ENCODE data around the gene SOD2. TPM values are rescaled to one million over a fixed set of nuclear protein-coding genes. Genes with fewer than 3 reads are reported as not detected.
"Not testable (repeated sequence)": the region's sequence is repeated elsewhere in the genome, so short reads cannot be mapped to it uniquely, and the experiment has no call there.

The SOD2 gene
- total and polyA plus RNA-seq, 11 donors, result 263 to 1,000 (median 737) TPM

DNA sequence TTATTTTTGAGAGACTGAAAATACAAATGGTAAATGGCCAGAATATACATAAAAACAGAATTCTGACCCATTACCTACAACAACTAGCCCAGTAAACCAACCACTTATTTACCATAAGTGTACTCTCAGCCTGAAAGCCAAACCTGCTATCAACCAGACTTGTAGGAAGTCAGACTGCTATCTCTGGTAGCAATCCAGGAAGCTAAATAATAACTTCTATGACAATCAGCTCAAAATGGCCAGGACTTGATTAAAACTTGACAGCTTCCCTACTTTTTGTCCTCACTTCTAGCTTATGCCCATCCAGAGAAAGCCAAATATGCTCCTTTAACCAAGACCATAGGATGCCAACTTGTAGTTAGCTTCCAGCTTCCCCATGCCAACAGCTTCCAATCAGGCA lies 29.6 kb upstream of the SOD2 start:
- Histone ChIP-seq H3K9me3 (no peaks in the 10 kb centered on the region), H3K27ac (no peak overlapping the region), H3K4me3 (no peak overlapping the region), H3K4me1 (peaks cover 0 to 22% (median 10%) of the 10 kb centered on the region in 12 donors), H3K36me3 (peaks cover 0 to 8% (median 0%) of the 10 kb centered on the region in 9 donors), H3K27me3 (no peaks in the 10 kb centered on the region)
- no peak for DNase-seq
- TF ChIP-seq CTCF (IDR thresholded peaks at IDR 0.05), result no peak
- TF ChIP-seq POLR2A (IDR thresholded peaks at IDR 0.05), result no peak
- intact Hi-C loops (cut with DNase I), result no loop called here
- ATAC-seq, result no peak

DNA sequence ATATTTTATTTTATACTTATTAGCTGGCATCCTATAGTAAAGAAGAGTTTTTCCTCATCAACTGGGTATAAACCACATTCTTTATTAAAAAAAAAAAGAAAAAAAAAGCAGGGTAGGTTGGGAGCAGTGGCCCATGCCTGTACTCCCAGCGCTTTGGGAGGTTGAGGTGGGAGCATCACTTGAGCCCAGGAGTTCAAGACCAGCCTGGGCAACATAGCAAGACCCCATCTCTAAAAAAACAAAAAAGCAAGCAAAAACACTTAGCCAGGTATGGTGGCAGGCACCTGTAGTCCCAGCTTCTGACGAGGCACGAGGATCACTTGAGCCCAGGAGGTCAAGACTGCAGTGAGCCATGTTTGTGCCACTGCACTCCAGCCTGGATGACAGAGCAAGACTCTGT lies 28.9 kb upstream of the SOD2 start:
- intact Hi-C loops (cut with DNase I); ATAC-seq; DNase-seq; H3K27ac ChIP-seq; H3K27me3 ChIP-seq; H3K9me3 ChIP-seq; H3K36me3 ChIP-seq; H3K4me3 ChIP-seq: not testable (repeated sequence)
- 94 to 99% (median 96%) methylated on average over 3 of the region's 3 CpGs for WGBS, 4 donors
- H3K4me1 ChIP-seq, result peaks cover 0 to 29% (median 13%) of the 10 kb centered on the region in 12 donors

DNA sequence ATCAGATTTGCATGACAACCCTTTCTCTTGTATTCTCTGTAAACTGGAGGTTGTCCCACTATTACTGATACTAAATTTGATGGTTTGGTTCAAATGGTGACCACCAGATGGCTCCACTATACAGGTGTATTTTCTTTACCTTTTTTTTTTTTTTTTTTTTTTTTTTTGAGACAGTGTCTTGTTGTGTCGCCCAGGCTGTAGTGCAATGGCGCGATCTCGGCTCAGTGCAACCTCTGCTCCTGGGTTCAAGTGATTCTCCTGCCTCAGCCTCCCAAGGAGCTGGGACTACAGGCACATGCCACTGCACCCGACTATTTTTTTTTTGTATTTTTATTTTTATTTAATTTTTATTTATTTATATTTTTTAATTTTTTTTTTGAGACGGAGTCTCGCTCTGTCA lies 27.7 kb upstream of the SOD2 start:
- ATAC-seq (no peak), DNase-seq (no peak)
- intact Hi-C loops (cut with DNase I), result no loop called here
- 69 to 79% (median 72%) methylated on average over 7 of the region's 7 CpGs for WGBS, 4 donors
- Histone ChIP-seq H3K36me3 (peaks cover 0 to 8% (median 0%) of the 10 kb centered on the region in 9 donors), H3K9me3 (no peaks in the 10 kb centered on the region), H3K27me3 (no peaks in the 10 kb centered on the region), H3K4me3 (no peak overlapping the region), H3K4me1 (peaks cover 4 to 34% (median 19%) of the 10 kb centered on the region in 12 donors), H3K27ac (no peak overlapping the region)
- TF ChIP-seq CTCF (IDR thresholded peaks at IDR 0.05) (peak; percentile 22 to 55 (median 32)), POLR2A (IDR thresholded peaks at IDR 0.05) (no peak)

GRCh38 chr6:159719287-159719686 lies 26.2 kb upstream of the SOD2 start:
- WGBS, 4 donors, result 93 to 97% (median 97%) methylated on average over 7 of the region's 7 CpGs
- peaks cover 0 to 8% (median 0%) of the 10 kb centered on the region in 9 donors for H3K36me3 ChIP-seq
- H3K27ac ChIP-seq, result no peak overlapping the region
- no peak for TF ChIP-seq CTCF (IDR thresholded peaks at IDR 0.05)
- no peak for TF ChIP-seq POLR2A (IDR thresholded peaks at IDR 0.05)
- H3K4me3 ChIP-seq, result no peak overlapping the region
- no peaks in the 10 kb centered on the region for H3K9me3 ChIP-seq
- no peaks in the 10 kb centered on the region for H3K27me3 ChIP-seq
- intact Hi-C loops (cut with DNase I), result no loop called here
- peaks cover 4 to 39% (median 22%) of the 10 kb centered on the region in 12 donors for H3K4me1 ChIP-seq
- no peak for ATAC-seq
- no peak for DNase-seq

- intact Hi-C loops (cut with DNase I), result no loop called here
- H3K9me3 ChIP-seq, result no peaks in the 10 kb centered on the region
- peaks cover 4 to 43% (median 23%) of the 10 kb centered on the region in 12 donors for H3K4me1 ChIP-seq
- peaks cover 0 to 8% (median 0%) of the 10 kb centered on the region in 9 donors for H3K36me3 ChIP-seq
- TF ChIP-seq CTCF (IDR thresholded peaks at IDR 0.05) (no peak), POLR2A (IDR thresholded peaks at IDR 0.05) (no peak)
- H3K4me3 ChIP-seq, result no peak overlapping the region
- WGBS, 4 donors, result 62 to 79% (median 67%) methylated on average over 3 of the region's 3 CpGs
- peak overlapping the region in 1 of 12 donors; percentile 46 for H3K27ac ChIP-seq
- DNase-seq, result no peak
- no peak for ATAC-seq
- H3K27me3 ChIP-seq, result no peaks in the 10 kb centered on the region
These were observed 25.6 kb upstream of the SOD2 start for GRCh38 chr6:159718634-159719033.

Measured in heart left ventricle (tissue), 16 donors.